Measurements from ENCODE around the gene SLC16A4. TPM values are rescaled to one million over a fixed set of nuclear protein-coding genes. Genes with fewer than 3 reads are reported as not detected.

Gene SLC16A4
- total RNA-seq (2022; extraction: Qiagen RNA extraction), result 30.8 to 41.6 TPM (median 35.2 TPM) in 5 replicates

DNA sequence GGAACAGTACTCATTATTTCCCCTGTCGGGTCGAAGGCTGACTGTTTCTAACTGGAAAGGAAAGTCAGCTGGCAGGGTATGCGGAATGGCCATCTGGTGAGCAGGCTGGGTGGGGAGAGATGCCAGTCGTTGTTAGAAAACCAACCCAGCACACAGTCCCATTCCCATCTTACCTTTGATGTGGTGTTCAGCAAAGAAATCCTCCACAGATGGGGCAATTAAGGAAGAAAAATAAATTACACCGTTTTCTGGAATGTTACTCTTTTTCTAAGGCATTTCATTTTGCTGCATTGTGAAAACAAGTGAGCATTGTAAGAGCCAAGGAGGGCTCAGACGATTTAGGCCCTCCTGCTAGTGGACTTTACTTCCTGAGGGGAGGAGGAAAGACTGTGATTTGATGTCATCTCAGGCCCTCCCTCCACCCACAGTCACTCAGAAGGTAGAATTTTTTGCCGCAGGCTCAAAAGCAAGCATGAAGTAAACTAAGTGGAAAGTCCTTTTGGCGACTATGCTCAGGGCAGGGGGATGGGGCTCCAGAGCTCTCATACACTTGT lies at the start of gene SLC16A4:
SLC16A4 (minus strand) TSS at position 335 of the 554 bp plus-strand sequence. CDS start 1,703 bp downstream, outside the sequence.

GRCh38 chr1:110407260-110408210 lies 16.7 kb upstream of the SLC16A4 start, which contains the start of gene LAMTOR5:
TSS of gene LAMTOR5 (minus strand) at chr1:110407694. CDS start at chr1:110407620, 74 bp downstream.

DNA sequence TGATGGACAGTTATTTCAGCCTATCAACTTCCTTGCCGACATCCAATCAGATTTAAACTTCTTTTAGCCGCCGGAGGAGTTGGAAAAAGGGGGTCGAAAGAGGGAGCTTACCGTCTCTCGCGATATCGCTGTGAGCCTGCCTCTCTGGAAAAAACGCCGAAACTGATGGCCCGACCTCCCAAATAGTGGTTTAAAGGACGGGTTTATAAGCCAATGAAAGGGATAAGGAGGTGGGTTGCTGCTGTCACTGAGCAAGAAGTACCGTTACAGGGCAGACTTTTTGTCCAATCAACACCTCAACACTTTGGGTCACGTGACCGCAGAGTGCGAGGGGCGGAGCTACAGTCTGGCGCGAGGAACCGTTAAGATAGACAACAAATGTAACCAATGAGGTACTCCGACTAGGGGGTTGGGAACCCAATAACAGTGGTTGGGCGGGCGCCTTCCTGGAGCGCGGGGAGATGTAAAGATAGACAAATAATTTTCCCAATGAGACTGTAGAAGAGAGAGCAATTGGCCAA lies 51.9 kb downstream of the SLC16A4 start, which contains the start of gene RBM15:
RBM15 (plus strand) TSS at position 492 of the 521 bp plus-strand sequence; CDS start at position 521, 29 bp downstream.

Other genes starting within 250 kb of the SLC16A4 start
- 3.4 to 6.5 TPM (median 5.3 TPM) in 5 replicates for gene SLC6A17, start 240.5 kb downstream of the SLC16A4 start, total RNA-seq (2022; extraction: Qiagen RNA extraction)
- 2.0 to 4.5 TPM (median 3.6 TPM) in 5 replicates for gene KCNC4, start 180.7 kb downstream of the SLC16A4 start, total RNA-seq (2022; extraction: Qiagen RNA extraction)
- gene RBM15, start 51.6 kb downstream of the SLC16A4 start, total RNA-seq (2022; extraction: Qiagen RNA extraction), result 6.7 to 12.1 TPM (median 10.6 TPM) in 5 replicates
- gene LAMTOR5, start 16.7 kb upstream of the SLC16A4 start, total RNA-seq (2022; extraction: Qiagen RNA extraction), result 158 to 207 TPM (median 161 TPM) in 5 replicates
- not detected in 5 replicates for gene PROK1, start 60.1 kb upstream of the SLC16A4 start, total RNA-seq (2022; extraction: Qiagen RNA extraction)
- gene KCNA10, start 128.1 kb upstream of the SLC16A4 start, total RNA-seq (2022; extraction: Qiagen RNA extraction), result not detected in 5 replicates
- gene KCNA2, start 215.3 kb upstream of the SLC16A4 start, total RNA-seq (2022; extraction: Qiagen RNA extraction), result 0.02 to 0.20 TPM (median 0.05 TPM) in 5 replicates

All from A549 treated with dexamethasone at 1 μM for 4 hours (cell line).